Stimulated activated CD8-positive, alpha-beta memory T cell treated with anti-CD3 and anti-CD28 coated beads, Interleukin-7, amount 100 ng/mL, for 1 hour (primary cell): ENCODE results near the gene MOXD1.
"Not testable (repeated sequence)": the region's sequence is repeated elsewhere in the genome, so short reads cannot be mapped to it uniquely, and the experiment has no call there.

Experiments
- DNase-seq, 2 donors: peaks; one replicate each; pipeline ENCODE4 v3.0.0-alpha.2; 2020; ENCODE audit warnings: low read depth in 2 of 2

Gene MOXD1

DNA sequence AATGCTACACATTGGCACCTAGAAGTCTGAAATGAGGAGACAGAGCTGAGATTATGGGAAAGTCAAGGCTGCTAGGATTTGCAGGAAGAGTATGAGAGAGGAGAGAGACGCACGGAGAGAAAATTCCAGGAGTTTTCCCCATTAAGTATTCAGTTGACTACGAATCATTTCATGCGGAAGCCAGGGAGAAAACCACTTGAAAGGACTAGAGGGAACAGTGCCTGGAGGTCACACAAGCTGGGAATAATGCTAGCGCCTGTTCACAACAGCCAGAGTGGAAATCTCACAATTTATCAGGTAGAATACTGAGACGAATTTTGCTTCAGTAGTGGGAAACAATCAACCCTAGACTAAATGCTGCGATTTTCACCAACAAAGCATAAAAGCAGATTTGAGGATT, 118.6 kb downstream of the MOXD1 start:
- DNase-seq = no peak

DNA sequence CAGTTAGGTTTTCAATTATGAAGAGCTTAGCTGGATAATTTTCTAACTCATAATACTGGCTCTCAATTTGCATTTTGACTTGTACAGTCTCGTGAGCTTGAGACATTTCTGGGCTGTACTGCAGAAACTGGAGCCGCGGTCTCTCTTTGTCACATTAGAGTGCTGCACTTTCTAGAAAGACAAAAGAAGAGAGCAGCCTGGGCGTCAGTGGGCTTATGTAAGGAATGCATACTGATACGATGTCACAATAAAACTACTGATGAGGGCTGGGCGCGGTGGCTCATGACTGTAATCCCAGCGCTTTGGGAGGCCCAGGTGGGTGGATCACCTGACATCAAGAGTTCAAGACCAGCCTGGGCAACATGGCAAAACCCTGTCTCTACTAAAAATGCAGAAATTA, 120.8 kb downstream of the MOXD1 start:
- no peak for DNase-seq

DNA sequence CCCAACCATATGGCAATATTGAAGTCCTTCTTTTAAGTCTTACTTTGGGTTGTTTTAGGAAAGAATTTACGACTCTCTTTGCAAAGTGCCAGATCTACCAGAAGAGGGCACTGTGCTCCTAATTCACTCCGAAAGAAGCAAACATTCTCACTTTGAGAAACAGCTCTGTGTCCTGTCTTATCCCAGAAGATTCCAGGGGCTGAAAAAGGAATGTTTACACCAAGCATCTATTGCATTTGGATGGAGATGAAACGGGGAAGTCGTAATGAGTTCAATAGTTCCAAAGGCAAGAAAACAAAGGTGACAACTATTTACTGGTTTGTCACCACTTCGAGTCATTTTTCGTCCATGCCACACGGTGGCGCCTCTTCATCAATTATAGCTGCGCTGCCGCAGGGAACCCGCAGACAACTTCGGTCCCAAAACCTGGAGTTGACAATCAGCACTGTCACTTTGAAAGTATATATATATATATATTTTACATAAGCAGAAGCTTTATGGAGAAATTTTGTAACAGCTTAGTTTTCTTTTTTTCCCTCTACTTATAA, 121.6 kb downstream of the MOXD1 start:
- DNase-seq = peak; percentile 30 to 40

DNA sequence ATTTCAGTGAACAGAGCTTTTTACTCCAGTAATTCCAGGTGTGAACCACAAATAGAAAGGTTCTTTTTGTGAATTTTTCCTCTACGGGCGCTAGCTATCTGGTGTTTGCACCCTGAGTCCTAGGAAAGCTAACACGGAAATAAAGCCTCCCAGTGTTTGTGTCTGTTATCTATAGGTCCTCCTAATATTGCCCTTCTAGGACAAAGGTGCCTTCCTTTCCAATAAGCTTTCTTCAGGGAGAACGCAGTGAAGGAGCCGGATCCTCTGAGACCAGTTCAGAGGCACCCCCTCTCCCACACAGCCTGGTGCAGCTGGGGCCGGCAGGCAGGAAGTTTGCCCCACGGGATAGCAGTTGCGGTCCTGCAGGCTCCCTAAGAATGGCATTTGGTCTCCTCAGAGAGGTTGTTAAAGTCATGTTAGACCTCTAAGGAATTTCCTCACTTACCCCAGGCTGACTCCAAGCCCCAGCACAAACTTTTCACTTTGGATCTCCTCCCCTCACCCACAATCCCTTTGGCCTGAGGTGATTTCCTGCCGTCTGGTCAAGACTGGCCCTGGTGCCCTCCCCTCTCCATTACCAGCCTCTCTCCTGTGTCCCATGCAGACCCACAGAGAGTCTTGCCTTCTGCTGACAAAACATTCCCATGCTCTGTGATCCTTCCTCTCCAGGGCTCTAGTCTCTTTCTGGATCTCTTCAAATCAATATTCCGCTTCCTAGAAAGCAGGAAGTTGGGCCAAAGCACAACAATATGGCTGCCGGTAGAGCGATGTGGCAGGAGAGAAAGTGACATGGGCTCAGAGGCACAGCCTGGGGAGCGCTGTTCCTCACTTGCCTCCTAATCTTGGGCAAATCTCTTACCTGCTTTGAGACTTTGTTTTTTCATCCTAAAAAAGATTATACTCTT, 126.0 kb downstream of the MOXD1 start:
- no peak for DNase-seq

DNA sequence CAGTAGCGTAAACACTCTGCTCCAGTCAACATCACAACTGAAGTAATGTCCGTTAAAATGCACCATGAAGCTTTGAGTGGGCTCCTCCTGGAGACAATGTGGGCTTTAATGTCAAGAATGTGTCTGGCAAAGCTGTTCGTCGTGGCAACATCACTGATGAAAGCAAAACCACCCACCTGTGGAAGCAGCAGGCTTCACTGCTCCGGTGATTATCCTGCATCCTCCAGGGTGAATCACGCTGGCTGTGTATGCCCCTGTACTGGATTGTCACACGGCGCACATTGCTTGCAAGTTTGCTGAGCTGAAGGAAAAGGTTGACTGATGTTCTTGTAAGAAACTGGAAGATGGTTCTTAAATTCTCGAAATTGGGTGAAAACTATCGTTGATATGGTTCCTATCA, 128.5 kb downstream of the MOXD1 start:
- no peak for DNase-seq

DNA sequence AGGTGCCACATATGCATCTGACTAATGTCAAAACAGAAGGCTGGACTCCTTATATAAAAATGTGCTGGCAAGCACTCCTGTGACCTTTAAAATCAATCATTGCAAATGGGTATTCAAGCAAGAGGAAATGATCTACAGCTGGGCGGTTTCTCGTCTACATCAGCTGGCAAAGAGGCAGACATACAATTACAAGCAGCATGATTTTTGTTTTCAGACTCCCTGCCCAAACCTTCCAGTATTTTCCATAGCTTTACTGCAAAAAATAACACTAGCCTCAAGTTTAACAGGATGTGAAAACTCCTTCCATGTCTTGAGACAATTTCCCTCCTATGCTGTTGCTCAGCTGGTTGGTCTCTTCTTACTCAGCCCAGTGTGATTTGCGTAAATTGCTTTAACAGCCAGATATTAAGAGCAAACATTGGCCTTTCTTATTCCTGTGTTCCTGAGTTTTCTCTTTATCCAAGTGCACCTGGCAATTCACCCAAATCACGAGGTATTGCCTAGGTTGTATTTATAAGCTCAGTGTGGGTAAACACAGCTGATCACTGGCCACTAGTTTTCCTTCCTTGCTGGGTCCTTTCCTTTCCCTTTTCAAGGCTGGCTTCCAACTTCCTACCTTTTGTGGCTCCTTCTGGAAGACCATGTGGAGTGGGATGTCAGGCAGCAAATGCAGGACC, 130.4 kb downstream of the MOXD1 start:
- no peak for DNase-seq

DNA sequence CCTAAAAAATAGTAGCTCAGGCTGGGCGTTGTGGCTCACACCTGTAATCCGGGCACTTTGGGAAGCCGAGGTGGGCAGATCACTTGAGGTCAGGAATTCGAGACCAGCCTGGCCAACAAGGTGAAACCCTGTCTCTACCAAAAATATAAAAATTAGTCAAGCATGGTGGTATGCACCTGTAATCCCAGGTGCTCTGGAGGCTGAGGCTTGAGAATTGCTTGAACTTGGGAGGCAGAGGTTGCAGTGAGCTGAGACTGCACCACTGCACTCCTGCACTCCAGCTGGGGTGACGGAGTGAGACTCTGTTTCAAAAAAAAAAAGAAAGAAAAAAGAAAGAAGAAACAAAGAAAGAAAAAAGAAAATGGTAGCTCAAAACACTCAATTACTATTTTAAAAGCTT, 132.6 kb downstream of the MOXD1 start:
- DNase-seq = not testable (repeated sequence)

DNA sequence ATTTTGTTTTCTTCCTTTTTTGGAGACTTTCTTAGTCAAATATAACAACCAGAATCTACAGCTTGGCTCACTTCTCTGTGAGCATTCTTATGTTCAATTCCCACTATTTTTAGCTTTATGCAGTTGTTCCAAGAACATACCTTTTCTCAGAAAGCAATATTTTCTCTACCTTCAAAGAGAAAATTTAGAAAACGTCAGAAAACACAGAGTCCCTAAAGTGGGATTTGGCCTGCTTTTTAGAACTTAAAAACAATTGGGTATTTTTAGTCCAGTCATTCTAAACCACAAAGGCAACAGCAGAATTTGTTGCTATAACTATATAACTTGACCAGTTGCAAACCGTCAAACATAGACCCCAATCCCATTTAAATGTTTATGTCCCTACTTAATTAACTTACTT, 133.1 kb downstream of the MOXD1 start:
- DNase-seq = no peak

DNA sequence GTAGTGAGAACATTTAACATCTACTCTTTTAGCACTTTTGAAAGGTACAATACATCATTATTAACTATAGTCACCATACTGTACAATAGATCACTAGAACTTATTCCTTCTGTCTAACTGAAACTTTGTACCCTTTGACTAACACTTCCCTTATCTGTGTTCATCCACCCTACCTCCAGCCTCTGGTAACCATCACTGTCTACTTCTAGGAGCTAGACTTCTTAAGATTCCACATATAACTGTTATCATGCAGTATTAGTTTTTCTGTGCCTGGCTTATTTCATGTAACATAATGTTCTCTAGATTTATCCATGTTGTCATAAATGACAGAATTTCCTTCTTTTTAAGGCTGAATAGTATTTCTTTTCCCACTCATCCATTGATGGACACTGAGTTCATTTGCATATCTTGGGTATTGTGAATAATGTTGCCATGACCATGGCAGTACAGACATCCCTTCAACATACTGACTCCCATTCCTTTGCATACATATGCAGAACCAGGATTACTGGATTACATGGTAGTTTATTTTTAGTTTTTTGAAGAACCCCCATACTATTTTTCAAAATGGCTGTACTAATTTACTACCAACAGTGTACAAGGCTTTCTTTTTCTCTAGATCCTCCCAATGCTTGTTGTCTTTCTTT, 135.7 kb downstream of the MOXD1 start:
- no peak for DNase-seq

DNA sequence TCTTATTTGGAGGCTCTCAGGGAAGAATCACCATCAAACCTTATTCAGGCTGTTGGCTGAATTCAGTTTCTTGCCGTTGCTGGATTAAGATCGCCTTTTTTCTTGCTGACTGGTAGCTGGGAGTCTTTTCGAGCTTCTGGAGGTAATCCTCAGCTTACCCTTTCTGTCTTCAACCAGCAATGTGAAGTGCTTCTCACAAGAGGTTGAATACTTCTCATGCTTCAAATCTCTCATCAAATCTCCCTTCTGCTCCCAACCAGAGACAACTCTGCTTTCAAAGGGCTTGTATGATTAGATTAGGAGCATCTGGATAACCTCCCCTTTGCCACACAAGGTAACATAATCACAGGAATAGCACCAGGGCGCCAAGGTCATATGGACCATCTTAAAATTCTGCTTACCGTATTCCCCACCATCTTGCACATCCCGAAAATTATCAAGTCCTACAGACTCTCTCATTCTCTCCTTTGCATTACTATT, 137.2 kb downstream of the MOXD1 start:
- no peak for DNase-seq

DNA sequence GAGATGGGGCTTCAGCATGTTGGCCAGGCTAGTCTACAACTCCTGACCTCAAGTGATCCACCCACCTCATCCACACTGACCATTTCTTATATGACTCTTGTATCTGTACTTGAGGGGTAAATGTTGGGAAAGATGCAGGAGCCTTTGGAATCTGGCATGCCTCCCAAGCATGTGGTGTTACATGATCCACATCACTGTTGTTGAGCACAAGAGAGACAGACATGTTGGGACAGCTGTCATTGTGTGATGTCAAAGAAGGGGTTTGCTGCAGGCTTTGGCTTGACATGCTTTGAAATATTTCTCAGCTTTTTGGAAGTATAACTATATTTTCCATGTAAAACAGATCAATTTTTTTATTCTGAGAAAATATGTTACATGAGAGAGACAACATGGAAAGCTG, 139.9 kb downstream of the MOXD1 start:
- DNase-seq = no peak

DNA sequence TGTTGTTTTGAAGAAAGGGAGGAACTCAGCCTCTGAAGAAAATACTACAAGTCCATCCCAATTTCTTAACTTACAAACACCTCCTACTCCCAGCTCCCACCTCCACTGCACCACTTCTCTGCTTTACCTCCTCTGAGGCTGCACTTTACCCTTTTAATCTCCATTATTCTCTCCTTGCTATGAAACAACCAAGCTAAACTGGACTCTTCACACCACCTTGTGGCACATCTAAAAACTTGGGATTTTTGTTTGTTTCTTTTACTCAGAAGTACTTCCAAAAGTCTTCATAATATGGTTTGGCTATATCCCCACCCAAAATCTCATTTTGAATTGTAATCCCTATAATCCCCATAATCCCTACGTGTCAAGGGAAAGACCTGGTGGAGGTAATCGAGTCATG, 142.2 kb downstream of the MOXD1 start:
- DNase-seq = no peak

DNA sequence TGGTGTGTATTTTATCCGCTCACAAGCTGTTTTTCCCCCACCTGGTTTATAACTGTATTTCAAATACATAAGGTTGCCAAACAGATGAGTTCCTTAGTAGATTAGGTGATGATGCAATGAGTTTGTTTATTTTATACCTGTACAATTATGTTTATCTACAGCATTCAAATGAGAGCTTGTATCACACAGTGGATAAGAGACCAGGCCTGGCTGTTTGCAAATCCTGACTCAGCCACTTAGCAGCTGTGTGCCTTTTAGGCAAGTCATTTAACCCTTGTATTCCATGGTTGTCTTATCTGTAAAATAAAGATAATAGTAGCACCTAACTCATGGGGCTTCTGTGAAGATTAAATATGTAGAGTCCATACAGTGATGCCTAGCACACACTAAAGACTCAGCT, 143.7 kb downstream of the MOXD1 start:
- DNase-seq = no peak

DNA sequence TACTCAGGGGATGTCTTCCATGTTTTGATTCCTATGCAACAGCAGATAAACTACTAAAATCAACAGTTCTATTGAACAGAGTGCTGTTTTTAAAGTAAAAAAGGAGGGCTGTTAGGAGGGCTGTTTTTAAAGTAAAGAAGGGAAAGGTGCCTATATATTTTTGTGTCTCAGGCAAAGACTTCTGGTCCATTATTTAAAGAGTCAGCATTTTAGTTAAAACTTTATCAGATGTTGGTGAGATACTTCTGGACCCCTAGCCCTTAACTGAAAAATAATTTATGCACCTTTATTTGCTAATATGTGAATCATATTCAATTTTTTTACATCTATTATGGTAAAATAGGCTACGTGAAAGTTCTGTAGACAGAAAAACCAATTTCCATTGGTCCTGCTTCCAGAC, 144.8 kb downstream of the MOXD1 start:
- DNase-seq = no peak

DNA sequence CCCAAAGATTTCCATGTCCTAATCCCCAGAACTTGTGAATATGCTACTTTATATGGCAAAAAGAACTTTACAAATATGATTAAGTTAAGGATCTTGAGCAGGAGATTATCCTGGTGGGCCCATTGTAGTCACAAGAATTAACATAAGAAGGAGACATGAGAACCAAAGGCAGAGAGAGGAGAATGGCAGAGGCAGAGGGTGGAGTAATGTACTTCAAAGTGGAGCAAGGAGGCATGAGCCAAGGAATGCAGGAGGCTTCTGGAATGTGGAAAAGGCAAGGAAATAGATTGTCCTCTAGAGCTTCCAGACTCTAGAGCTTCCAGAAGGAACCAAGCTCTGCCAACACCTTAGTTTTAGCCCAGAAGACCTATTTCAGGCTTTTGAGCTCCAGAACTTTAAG, 147.4 kb downstream of the MOXD1 start:
- DNase-seq = no peak

DNA sequence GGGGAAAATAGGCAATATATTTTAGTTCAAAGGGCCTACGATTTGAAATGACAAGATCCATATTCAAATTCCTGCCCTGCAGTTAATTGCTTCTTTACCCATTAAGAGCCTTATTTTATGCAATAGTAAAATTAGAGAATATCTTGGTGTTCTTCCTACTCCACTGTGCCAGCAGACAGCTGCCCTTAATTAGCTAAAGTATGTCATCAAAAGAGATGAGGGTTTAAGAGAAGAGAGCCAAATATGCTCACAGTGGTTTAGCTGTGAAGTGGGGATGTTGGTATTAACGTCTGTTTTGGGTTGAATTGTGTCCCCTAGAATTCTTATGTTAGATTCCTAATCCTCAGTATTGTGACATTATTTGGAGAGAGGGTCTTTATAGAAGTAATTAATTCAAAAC, 148.1 kb downstream of the MOXD1 start:
- no peak for DNase-seq

DNA sequence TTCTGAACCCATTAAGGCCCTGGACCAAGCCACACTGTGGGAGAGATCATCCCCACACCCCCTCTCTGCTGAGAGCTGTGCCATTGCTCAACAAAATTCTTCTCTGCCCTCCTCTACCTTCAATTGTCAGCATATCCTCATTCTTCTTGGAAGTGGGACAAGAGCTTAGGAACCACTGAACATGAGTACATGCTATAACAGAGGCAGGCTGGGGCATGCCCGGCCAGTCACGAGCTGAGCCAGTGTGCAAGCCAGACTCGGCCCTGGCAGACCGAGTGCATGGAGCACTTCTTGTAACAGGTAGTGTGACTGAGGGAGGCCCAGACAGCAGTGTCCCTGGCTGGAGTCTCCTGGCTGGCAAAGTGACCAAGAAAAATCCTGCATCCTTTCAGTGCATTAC, 149.2 kb downstream of the MOXD1 start:
- no peak for DNase-seq

DNA sequence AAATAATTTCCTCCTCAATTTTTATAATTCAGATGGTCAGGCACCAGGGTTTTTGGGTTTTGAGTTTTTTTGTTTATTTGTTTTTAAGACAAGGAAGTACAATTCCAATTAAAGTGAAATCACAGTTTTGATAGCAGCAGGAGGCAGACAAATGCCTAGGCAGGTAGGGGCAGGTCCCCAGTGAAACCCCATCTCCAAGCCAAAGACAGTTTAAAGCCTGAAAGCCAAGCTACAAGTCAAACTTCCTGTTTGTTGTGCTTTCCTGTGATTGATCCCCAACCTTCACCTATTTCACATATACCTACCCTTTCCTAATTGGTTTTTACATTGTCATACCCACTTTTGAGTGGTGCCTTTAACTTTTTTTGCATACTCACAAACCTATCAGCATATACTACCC, 149.6 kb downstream of the MOXD1 start:
- DNase-seq = no peak

DNA sequence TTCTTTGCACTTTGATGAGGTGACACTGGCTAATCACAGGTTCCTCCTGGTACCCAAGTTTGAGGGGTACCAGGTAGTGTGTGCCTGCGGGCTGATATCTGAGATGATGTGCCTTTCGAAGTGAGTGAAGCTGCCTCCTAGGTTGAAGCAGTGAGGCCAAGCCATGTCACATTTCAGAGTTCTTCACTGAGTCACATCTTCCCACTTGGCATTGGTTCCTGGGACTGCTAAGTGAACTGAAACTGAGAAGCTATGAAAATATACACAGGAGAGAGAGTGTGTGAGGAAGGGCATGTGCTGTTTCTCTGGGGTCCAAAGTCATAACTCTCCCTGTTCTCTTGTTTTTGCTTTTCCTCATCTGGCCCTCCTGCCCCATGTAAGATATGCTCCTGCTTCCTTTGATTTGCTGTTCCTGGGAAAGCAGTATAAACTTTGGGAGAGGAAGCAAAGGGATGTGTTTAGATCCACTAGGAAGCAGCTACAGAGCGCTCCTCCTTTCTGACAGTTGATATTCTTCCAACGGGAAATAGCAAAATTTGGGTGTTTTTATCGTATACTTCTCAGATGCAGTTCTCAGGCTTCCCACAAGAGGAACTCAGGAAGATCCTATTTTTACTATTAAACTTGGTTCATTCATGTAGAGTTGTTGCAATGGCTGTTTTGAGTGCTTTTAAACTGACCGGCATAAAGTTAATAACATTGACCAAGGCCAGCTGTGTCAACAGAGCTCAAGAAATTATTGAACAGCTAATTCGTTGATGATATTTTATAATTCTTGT, 153.7 kb downstream of the MOXD1 start:
- DNase-seq = no peak

DNA sequence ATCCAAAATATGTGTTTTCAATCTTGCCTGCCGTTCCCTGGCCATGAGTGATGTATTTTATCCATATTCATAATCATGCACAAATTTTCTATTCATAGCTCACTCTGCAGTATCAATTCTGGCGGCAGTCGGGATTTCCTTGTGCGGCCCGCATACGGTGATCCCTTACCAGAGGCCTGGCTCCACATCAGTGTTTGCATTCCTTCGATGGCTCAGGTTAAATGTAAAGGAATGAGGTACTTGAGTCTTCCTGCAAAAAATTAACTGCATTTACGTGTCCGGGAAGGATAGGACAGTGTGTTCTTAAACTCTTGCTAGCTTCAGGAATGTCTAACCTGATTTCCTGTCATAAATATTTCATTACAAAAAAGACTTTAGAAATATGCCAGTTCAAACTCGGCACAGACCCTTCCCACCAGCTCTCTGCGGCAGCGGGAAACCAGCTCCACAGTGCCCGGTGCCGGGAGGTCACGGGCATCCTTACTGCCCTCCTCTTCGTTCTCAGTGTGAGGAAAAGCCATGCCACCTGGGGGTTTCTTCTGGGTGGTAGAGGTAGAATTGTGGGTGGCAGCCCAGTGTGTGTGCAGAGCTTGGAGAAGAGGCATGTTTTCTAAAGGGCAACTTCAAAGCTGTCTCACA, 154.5 kb downstream of the MOXD1 start:
- DNase-seq = no peak

DNA sequence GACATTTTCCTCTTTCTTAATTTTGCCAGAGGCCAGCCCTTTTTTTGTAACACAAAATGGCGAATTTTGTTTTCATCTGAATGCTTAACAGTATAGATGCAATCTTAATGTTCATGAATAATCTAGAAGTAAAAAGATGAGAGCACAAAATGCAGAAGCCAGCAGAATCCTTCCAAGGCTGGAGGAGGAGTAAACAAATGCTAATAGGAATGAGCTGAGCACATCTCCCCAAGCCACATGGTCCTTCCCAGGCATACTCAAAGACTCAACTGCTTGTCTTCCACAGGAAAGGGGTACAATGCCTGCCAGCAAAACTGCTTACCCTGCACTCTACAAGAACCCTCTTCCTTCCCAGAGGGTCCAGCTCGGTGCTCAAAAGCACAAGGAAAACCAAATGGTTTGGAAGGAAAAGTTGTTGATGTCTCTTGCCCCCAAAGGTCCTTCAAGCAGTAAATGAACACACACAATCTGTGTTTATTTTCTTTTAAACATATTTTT, 155.1 kb downstream of the MOXD1 start:
- DNase-seq = no peak
